Body of pancreas (tissue), 4 donors: ENCODE results near the gene RNF224.

Experiments
- POLR2A ChIP-seq, 3 donors: fragments of 450-650 bp; IDR thresholded peaks; one replicate each; pipeline ENCODE4 v1.6.1; 2016; ENCODE audit warnings: antibody characterized with exemption in 3 of 3, mild to moderate bottlenecking in 2 of 3
- TF ChIP-seq, protein P1 (sequence below), 7 experiments: fragments of 450-650 bp in 4 of 7; fragments of 200-600 bp in 3 of 7; sonication (generic) in 3 of 7; IDR thresholded peaks; one replicate each; pipeline ENCODE4 v1.5.1; 2016 to 2019; ENCODE audit warnings: antibody characterized with exemption in 7 of 7

DNA sequence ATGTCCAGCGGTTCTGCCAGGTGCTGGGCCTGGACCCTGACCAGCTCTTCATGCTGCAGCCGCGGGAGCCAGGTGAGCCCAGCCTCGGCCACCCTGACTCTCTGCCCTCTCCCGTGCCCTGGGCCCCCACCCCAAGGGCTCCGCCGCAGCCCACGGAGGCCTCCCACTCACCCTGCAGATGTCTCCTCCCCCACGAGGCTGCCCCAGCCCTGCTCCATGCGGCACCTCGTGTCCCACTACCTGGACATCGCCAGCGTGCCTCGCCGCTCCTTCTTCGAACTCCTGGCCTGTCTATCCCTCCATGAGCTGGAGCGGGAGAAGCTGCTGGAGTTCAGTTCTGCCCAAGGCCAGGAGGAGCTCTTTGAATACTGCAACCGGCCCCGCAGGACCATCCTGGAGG, 12.7 kb upstream of the RNF224 start:
- TF ChIP-seq, protein P1, sequence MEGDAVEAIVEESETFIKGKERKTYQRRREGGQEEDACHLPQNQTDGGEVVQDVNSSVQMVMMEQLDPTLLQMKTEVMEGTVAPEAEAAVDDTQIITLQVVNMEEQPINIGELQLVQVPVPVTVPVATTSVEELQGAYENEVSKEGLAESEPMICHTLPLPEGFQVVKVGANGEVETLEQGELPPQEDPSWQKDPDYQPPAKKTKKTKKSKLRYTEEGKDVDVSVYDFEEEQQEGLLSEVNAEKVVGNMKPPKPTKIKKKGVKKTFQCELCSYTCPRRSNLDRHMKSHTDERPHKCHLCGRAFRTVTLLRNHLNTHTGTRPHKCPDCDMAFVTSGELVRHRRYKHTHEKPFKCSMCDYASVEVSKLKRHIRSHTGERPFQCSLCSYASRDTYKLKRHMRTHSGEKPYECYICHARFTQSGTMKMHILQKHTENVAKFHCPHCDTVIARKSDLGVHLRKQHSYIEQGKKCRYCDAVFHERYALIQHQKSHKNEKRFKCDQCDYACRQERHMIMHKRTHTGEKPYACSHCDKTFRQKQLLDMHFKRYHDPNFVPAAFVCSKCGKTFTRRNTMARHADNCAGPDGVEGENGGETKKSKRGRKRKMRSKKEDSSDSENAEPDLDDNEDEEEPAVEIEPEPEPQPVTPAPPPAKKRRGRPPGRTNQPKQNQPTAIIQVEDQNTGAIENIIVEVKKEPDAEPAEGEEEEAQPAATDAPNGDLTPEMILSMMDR (IDR thresholded peaks at IDR 0.05), result no peak
- no peak for TF ChIP-seq POLR2A (IDR thresholded peaks at IDR 0.05)
